ENCODE measurements around the gene RFX5.
A peak's percentile ranks its signal among the peaks of the same experiment; 100 is the strongest.
"Not testable (repeated sequence)": the region's sequence is repeated elsewhere in the genome, so short reads cannot be mapped to it uniquely, and the experiment has no call there.

Gene RFX5

GRCh38 chr1:151361883-151362282 lies 14.8 kb upstream of the RFX5 start:
- no peak for DNase-seq

GRCh38 chr1:151356696-151357095 lies 9.6 kb upstream of the RFX5 start:
- no peak for DNase-seq

- DNase-seq: no peak
Measured at GRCh38 chr1:151352021-151352718, 5.1 kb upstream of the RFX5 start.

GRCh38 chr1:151350323-151350722 lies 3.3 kb upstream of the RFX5 start:
- DNase-seq: not testable (repeated sequence)

GRCh38 chr1:151347523-151348246 lies 633 bp upstream of the RFX5 start:
- no peak for DNase-seq

- DNase-seq: no peak
Measured at GRCh38 chr1:151346082-151346768, 827 bp downstream of the RFX5 start.

GRCh38 chr1:151344291-151344690 lies 2.8 kb downstream of the RFX5 start:
- DNase-seq: no peak

GRCh38 chr1:151343587-151343986 lies 3.5 kb downstream of the RFX5 start:
- no peak for DNase-seq

GRCh38 chr1:151342569-151342968 lies 4.5 kb downstream of the RFX5 start:
- no peak for DNase-seq

- no peak for DNase-seq
Measured at GRCh38 chr1:151342021-151342420, 5.0 kb downstream of the RFX5 start.

- peak; percentile 14 for DNase-seq
Measured at GRCh38 chr1:151340870-151341754, 5.9 kb downstream of the RFX5 start.

GRCh38 chr1:151336556-151336955 lies 10.5 kb downstream of the RFX5 start:
- no peak for DNase-seq

GRCh38 chr1:151334822-151335221 lies 12.2 kb downstream of the RFX5 start:
- no peak for DNase-seq

- no peak for DNase-seq
Measured at GRCh38 chr1:151327903-151328674, 19.0 kb downstream of the RFX5 start.

GRCh38 chr1:151327223-151327902 lies 19.7 kb downstream of the RFX5 start, which contains the start of gene PI4KB:
TSS of gene PI4KB (minus strand) at chr1:151327416. CDS start at chr1:151316481, 10,935 bp downstream.
- DNase-seq: peak; percentile 82

GRCh38 chr1:151326619-151327222 lies 20.3 kb downstream of the RFX5 start:
- peak; percentile 57 for DNase-seq

GRCh38 chr1:151325646-151326429 lies 21.2 kb downstream of the RFX5 start:
- DNase-seq: no peak

GRCh38 chr1:151325231-151325630 lies 21.8 kb downstream of the RFX5 start:
- no peak for DNase-seq

- DNase-seq: no peak
Measured at GRCh38 chr1:151324390-151324930, 22.6 kb downstream of the RFX5 start.

GRCh38 chr1:151318975-151319374 lies 28.1 kb downstream of the RFX5 start:
- DNase-seq: no peak

Measured in stimulated activated CD4-positive, alpha-beta T cell treated with anti-CD3 and anti-CD28 coated beads, Interleukin-4, amount 100 ng/mL, for 1 hour (primary cell).